ENCODE measurements around the gene USP48. TPM values are rescaled to one million over a fixed set of nuclear protein-coding genes. Genes with fewer than 3 reads are reported as not detected.

The USP48 gene
- total and polyA plus RNA-seq, 2 of the 8 experiments (the other 6 are each of a cell fraction or from before 2014, with no cell fraction given), result 12.8 to 83.5 TPM

- TF ChIP-seq TEAD4 (IDR thresholded peaks at IDR 0.05; ENCODE audit: low read depth, low read length) (no peak), TAF7 (optimal IDR thresholded peaks at IDR 0.05; ENCODE audit: borderline replicate concordance, low read depth, low read length) (no peak), JUN (IDR thresholded peaks at IDR 0.05; ENCODE audit: low read depth, low read length) (no peak)
Observed at GRCh38 chr1:21706151-21706835, 76.7 kb downstream of the USP48 start (continued).
